HT1080 (cell line): ENCODE measurements around the gene UTF1. TPM values are rescaled to one million over a fixed set of nuclear protein-coding genes. Genes with fewer than 3 reads are reported as not detected.

ENCODE experiments used
- DNase-seq: peaks from one replicate; pipeline ENCODE4 v3.0.0-alpha.2; 2015; ENCODE audit warnings: low read depth
- polyA plus RNA-seq, 2 experiments: library from polyadenylated mRNA; depleted of rRNA; stranded (reverse); fragments of >200 nt; gene quantifications; 2 replicates each; pipeline ENCODE4 v1.2.3, GENCODE V29; 2015
- total RNA-seq: library from RNA; depleted of rRNA; stranded (reverse); fragments of >200 nt; shearing (Covaris generic); gene quantifications from 2 replicates; pipeline ENCODE4 v1.2.3, GENCODE V29; 2014; rRNA removed

UTF1 gene
- not detected in 2 replicates for total RNA-seq
- polyA plus RNA-seq (2015; cell fraction: cytosol; rRNA removed), result not detected in 2 replicates
- not detected in 2 replicates for polyA plus RNA-seq (2015; cell fraction: nucleus; rRNA removed)

- no peak for DNase-seq
These were observed at the start of gene UTF1 for GRCh38 chr10:133230044-133230361. TSS of gene UTF1 (plus strand) at chr10:133230217. CDS start at chr10:133230289, 72 bp downstream.

GRCh38 chr10:133180965-133181639 is 48.9 kb upstream of the UTF1 start:
- DNase-seq, result no peak

GRCh38 chr10:133182190-133182589 is 47.8 kb upstream of the UTF1 start:
- DNase-seq, result no peak

- no peak for DNase-seq
These were observed 47.0 kb upstream of the UTF1 start for GRCh38 chr10:133182791-133183645.

- DNase-seq, result no peak
These were observed 46.2 kb upstream of the UTF1 start for GRCh38 chr10:133183646-133184378.

- no peak for DNase-seq
These were observed 45.3 kb upstream of the UTF1 start for GRCh38 chr10:133184591-133185244.

GRCh38 chr10:133185421-133185820 is 44.6 kb upstream of the UTF1 start:
- no peak for DNase-seq

- no peak for DNase-seq
These were observed 44.1 kb upstream of the UTF1 start for GRCh38 chr10:133185916-133186315.

GRCh38 chr10:133186416-133187090 is 43.5 kb upstream of the UTF1 start:
- DNase-seq, result no peak

- DNase-seq, result no peak
These were observed 42.7 kb upstream of the UTF1 start for GRCh38 chr10:133187091-133187905.

GRCh38 chr10:133187906-133188681 is 41.9 kb upstream of the UTF1 start:
- no peak for DNase-seq

- no peak for DNase-seq
These were observed 40.8 kb upstream of the UTF1 start for GRCh38 chr10:133189256-133189655.

GRCh38 chr10:133189726-133190125 is 40.3 kb upstream of the UTF1 start:
- no peak for DNase-seq

GRCh38 chr10:133190225-133190624 is 39.8 kb upstream of the UTF1 start:
- DNase-seq, result no peak

- DNase-seq, result no peak
These were observed 38.4 kb upstream of the UTF1 start for GRCh38 chr10:133191651-133192050.

- DNase-seq, result no peak
These were observed 35.9 kb upstream of the UTF1 start for GRCh38 chr10:133194151-133194550.

GRCh38 chr10:133195096-133195495 is 34.9 kb upstream of the UTF1 start:
- no peak for DNase-seq

GRCh38 chr10:133195611-133196010 is 34.4 kb upstream of the UTF1 start:
- no peak for DNase-seq
